LNCaP clone FGC (cell line): ENCODE data around the gene STN1.

Experiments
- DNase-seq: peaks from one replicate; pipeline ENCODE4 v3.0.0-alpha.2; 2011; ENCODE audit warnings: low read depth
- H3K4me3 ChIP-seq: 2 replicates; pipeline ENCODE4 v1.5.1; 2011; ENCODE audit warnings: mild to moderate bottlenecking, low read depth, low read length, control low read depth
- TF ChIP-seq, protein P1 (sequence below): IDR thresholded peaks from 2 replicates; pipeline ENCODE4 v1.5.1; 2012; ENCODE audit warnings: mild to moderate bottlenecking; ENCODE audit not compliant: control insufficient read depth, insufficient read depth; ENCODE audit errors: extremely low read depth

The STN1 gene

DNA sequence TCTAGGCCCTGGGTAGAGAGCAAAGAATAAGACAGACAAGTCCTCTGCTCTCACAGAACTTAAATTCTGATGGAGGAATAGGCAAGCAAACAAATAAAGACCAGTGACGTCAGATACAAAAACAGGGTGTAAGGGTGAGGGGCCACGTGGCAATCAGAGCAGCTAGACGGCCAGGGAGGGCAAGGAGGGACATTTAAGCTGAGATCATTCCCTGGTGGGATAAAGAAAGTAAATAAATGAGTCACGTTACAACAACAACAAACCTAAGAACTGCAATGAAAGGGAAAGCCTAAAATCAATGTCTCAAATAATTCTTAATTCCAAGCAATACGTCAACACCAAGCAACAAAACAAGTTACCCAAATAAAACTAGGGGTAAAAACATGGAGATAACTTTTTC is 21.8 kb downstream of the STN1 start:
- DNase-seq: no peak
- TF ChIP-seq, protein P1, sequence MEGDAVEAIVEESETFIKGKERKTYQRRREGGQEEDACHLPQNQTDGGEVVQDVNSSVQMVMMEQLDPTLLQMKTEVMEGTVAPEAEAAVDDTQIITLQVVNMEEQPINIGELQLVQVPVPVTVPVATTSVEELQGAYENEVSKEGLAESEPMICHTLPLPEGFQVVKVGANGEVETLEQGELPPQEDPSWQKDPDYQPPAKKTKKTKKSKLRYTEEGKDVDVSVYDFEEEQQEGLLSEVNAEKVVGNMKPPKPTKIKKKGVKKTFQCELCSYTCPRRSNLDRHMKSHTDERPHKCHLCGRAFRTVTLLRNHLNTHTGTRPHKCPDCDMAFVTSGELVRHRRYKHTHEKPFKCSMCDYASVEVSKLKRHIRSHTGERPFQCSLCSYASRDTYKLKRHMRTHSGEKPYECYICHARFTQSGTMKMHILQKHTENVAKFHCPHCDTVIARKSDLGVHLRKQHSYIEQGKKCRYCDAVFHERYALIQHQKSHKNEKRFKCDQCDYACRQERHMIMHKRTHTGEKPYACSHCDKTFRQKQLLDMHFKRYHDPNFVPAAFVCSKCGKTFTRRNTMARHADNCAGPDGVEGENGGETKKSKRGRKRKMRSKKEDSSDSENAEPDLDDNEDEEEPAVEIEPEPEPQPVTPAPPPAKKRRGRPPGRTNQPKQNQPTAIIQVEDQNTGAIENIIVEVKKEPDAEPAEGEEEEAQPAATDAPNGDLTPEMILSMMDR: no peak
- no peak overlapping the region for H3K4me3 ChIP-seq

DNA sequence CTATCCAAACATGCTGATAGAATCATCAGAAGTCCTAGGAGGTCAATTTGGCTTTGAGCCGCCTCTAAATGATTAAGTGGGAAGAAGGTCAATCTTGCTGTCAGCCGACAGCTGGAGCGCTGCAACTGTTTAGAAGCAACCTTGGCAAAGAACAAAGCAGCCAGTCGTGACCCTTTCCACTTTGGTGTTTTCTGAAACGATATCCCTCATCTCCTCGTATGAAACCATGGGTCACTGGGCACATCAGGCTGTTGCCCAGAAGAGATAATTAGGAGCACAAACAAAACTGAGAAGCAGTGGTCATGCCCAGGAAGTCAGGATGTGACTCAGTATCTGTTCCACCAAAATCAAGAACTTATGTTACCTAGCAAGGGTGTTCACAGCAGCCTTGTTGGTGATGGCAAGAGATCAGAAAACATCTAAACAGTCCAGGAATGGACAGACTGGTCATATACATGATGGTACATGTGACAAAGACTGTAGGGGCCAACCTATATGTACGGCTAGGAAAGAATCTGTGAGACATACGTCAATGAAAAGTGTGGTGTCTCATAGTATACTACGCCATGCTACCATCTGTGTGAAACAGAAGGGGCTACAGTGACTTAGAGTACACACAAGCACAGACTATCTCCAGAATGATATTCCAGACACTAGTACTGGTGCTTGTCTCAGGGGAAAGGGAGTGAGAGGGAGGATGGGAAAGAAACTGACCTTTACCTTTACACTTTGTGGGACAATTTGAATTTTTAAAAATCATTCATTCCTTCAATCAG is 22.4 kb downstream of the STN1 start:
- TF ChIP-seq, protein P1: no peak
- no peak overlapping the region for H3K4me3 ChIP-seq
- no peak for DNase-seq

DNA sequence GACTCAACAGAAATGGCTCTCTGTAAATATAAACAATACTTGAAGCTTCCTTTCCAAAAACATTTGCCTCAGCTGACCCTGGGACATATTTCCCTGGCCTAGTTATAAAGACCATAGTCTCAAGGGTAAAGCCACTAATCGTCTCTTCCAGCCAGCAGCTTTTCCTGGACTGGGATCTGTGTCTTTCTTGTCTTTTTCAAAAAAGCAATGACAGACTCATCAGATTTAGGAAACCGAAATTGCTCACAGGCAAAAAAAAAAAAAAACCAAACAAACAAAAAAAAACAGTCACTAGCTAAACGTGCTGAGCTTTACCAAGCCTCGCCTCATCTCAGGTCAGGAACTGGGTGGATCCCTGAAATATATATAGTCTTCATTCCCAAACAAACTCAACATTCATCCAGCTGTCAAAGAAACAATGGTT is 23.5 kb downstream of the STN1 start:
- no peak for DNase-seq
- TF ChIP-seq, protein P1: no peak
- no peak overlapping the region for H3K4me3 ChIP-seq

DNA sequence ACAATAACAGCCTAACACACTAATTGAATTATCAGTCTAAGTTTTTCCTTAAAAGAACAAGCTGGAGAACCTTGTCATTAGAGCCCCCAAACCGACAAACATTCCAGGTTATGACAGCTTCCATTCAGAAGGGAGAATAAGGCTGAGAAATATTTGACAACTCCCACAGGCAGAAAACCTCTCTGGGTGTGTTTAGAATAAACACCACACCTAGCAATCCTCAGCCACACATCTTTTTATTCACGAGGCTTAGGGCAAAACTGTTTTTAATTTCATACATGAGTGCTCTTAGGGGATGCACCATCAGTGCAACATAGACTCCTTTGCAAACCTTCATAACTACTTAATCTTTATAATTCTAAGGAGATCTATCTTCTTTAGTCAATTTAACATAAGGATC is 24.2 kb downstream of the STN1 start:
- TF ChIP-seq, protein P1: no peak
- no peak overlapping the region for H3K4me3 ChIP-seq
- no peak for DNase-seq

DNA sequence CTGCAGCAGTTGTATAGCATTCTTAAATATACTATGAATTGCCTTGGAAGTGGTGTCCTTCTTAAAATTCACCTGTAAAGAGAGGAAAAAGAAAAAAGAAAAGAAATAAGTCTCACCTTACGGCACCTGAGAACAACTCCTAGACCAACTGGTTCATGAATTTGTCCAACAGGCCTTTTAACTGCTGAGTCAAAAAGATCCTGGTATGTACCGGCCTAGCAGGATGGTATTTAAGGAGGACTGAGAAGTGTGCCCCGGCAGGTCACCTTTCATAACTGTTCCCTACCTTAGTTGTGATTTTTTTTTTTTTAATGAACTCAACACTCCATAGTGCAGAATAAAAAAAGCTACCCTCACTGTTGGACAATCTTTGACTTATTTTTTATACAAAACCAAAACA is 25.8 kb downstream of the STN1 start:
- DNase-seq: no peak
- TF ChIP-seq, protein P1: no peak
- H3K4me3 ChIP-seq: no peak overlapping the region

DNA sequence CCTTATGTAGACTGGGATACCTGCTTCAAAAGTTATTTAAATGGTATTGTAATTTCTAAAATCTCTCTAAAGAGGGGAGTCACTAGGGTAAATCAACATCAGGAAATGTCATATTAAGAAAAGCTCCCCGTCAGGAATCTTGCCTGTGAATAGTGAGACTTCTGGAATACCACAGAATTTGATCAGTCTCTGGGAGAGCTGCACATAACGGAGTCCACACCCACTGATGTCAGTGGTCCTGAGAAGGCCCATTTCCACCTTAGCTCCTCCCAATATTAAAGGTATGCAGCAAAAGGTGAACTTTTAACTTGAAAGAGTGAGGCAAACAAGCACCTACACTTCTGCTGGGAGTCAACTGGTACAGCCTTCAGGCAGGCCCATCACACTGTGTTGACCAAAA is 27.3 kb downstream of the STN1 start:
- TF ChIP-seq, protein P1: no peak
- no peak for DNase-seq
- no peak overlapping the region for H3K4me3 ChIP-seq

DNA sequence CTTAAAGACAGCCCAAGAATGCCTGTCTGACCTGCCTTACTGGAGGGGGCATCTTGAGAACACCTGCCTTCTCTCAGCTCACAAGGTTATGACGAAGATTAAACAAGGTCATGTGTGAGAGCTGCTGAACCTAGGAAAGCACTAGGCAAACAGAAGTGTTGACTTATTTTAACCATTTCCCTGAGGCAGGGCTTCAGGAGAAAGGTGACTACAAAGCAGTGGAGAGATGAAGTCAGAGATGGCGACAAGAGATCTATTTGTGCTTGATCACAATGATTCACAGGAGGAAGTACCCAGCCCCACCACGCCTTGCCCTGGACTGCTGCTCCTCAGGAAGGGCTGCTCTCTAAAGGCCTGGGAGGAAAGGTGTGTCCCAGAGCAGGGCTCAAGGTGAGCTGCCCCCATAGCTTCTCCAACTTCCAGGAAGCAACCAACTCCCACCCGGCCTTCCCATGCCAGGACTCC is 27.8 kb downstream of the STN1 start:
- peak; percentile 80 for DNase-seq
- TF ChIP-seq, protein P1: no peak
- no peak overlapping the region for H3K4me3 ChIP-seq
